ENCODE results near the gene FSTL4.

Gene FSTL4

DNA sequence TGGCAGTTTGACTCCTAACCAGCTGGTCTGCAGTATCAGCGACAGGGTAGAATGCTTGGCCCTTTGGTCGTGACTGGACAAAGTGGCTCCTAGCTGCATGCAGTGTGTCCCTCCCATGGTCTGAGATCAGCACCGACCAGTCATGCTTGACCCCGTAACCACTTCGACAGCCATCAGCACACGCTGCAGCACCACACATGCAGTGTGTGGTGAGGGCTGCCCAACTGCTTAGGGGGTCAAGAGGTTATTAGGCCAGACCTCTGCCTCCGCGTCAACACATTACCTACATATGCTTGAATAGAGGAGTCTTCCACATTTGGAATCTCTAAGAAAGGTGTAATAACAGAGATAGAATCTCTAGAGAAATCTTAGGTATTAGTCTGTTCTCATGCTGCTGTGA is 139.1 kb downstream of the FSTL4 start:
- DNase-seq: no peak

DNA sequence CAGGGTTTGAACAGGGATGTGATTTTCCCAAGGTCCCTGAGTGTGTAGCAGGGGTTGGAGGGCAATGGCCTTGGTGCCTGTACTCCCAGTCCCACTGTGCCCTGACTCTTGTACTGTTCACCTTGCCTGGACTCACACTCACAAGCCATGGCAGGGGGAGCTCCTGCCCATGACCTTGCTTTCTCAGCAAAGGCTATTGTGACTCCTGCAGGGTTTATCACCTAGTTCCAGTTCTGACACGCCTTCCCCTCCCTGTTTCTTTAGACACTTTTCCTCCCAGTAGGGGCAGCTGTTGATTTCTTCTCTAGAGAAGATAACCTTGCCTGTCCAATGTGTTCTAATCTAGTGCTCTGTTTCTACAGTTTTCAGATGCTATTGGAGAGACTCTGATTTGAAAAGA is 139.5 kb downstream of the FSTL4 start:
- no peak for DNase-seq

DNA sequence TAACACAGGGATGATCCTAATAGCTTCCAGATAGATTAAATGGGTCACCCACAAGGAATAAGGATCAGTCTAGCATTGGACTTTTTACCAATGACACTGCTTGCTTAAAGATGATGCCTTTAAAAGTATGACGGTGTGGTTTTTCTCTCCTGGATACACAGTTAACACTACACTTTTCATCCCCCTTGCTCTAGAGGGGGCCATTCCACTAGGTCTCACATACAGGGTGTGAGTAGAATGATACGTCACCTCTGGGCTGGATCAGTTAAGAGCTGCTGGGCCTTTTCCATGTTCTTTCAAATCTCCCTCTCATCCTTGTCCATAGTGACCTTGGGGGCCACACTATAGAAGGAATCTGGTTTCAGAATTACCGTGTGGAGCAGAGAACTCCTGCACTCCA is 140.6 kb downstream of the FSTL4 start:
- DNase-seq: no peak

DNA sequence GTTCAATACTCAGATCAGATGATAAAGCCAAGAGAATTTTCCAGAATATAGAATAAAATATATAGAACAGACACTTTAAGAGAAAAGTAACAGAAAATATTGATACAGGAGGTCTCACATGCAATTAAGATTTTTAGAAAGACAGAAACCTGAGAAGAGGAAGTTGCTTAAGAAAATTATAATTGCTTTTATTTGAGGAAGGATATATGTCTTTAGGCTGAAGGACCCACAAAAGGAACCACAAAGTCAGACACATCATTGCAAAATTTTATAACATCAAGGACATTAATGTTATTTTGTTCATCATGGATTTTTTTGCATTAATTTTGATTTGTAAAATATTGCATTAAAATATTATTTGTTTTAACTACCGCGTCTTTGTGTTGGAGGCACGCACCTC is 141.5 kb downstream of the FSTL4 start:
- no peak for DNase-seq

DNA sequence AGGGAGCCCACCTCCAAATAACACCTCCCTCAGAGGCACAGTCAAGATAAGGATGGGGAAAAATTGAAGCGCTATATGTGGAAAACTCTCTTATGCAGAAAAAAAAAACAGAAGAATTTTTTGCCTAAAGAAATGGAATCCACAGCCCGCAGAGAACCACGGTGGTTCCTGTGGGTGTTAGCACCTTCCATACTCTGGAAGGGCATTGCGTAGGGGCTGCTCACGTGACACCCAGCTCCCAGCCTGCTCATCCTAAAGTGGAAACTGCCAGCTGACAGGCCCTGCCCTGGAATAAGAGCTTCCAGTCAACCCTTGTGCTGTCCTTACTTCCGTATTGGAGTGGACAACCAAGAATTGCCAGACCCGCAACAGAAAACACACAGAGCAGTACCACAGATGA is 142.5 kb downstream of the FSTL4 start:
- no peak for DNase-seq

DNA sequence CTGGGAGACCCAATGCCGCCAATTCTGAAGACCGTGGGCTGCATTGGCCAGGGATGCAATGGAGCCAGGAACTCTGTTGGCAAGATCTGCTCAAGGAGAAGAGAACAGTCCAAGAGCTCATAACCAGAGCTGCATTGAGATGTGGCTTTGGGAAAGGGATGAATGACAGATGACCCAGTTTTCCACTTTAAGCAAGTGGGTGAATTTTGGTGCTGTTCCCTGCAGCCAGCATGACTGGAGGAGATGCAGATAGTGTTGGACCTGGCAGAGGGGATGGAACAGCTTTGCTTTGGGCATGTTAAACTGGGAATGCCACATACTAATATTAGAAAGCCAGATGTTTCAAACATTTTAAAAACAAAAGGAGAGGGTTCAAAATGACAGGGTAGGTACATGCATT is 143.1 kb downstream of the FSTL4 start:
- no peak for DNase-seq

DNA sequence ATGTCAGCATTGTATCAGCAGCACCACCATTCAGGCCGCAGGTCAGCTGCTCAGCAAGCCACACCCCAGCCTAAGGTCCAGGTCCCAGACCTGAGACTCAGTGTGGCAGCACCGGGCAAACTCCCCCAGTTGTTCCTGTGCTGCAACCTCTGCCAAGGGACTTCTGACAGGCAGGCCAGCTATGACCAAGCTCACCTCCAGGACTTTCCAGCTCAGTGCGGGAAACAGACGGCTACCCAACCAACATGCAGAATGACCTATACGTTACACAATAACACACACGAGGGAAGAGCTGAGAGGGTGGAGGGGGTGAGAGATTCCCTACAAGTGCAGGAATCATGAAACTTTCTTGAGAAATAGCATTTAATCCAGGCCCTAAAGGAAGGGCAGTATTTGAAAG is 143.7 kb downstream of the FSTL4 start:
- no peak for DNase-seq

DNA sequence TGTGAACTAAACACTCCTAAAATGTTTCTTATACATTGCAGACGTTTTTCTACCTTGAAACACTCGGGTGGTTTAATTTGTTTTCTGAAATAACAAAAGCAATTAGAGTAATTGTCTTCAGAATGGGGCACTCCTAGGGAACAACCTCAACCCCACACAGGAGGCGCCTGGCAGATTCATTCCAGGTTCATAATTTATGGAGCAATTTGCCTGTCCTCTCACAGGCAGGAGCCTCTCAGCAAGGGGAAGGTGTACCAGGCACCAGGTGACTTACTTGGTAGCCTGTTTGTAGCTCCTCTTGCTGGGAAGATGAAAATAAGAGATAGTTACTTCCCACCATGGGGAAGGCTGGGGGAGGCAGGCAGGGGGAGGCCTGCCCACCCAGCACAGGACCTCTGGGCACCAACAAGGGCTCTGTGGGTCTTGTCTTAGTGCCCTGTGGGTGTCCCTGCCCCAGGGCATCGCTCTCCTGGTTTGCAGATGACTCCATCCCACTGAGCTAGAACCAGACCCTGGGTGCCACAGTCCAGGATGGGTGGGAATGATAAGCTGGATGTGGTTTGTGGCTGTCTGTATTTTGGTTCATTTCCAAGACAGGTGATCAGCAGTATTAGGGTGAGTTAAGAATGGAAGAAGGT is 144.4 kb downstream of the FSTL4 start:
- no peak for DNase-seq

DNA sequence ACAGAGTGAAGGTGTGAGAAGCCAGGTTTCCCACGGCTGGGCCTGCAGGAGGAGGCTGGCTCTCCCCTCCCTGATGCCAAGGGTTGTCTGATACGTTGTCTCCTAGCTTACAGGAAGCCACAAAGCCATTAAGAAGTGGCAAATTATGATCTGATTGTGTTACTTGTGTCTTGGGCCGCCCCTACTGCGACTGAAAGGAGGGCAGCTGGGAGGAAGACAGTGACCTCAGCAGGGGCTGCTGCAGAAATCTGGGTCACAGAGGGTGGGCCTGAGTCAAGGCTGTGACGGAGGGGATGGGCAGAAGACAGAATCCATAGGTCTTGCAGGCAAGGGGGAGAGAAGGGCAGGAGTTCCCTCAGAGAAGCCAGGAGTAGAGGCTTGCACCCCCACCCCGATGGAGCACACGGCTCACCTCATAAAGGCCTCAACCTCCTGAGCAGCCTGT is 145.0 kb downstream of the FSTL4 start:
- peak; percentile 45 for DNase-seq

DNA sequence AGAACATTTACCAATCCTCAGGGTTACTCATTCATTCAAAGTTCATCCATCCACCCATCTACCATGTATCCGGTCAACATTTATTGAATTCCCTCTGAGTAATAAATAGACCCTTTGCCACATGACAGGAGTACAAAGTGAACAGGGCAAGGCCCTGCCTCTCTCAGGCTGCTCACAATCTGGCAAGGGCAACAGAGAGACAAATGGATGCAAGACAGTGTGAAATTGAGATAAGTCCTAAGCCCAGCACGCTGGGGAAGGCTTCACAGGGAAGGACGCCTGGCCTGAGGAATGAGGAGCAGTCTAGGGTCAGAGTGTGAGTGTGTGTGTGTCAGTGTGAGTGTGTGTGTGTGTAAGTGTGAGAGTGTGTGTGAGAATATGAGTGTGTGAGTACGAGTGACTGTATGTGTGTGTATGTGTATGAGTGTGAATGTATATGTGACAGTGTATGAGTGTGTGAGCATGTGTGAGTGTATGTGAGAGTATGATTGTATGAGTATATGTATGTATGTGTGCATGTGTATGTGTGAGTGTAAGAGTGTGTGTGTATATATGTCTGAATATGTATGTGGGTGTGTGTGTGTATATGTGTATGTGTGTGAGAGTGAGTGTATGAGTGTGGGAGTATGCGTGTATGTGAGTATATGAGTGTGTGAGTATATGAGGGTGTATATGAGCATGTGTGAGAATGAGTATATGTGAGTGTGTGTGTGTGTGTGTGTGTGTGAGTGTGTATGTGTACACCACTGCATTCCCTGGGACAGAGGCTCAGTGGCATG is 145.6 kb downstream of the FSTL4 start:
- no peak for DNase-seq

DNA sequence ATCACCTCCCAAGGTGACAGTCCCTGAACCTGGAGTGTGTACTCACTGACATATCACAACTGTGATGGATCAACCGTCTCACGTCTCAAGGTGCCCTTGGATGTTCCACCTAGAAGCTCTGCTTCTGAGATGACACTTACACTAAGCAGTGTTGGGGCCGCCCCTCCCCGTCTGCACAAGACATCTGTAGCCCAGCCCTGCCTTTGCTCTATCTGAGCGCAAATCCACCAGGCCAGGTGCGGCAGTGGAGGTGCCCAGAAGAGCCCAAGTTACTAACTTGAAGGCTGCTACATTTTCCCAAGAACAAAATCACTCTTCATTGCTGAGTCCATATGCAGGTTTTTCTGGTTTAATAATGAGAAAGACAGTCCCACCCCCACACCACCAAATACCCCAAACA is 148.3 kb downstream of the FSTL4 start:
- DNase-seq: no peak

DNA sequence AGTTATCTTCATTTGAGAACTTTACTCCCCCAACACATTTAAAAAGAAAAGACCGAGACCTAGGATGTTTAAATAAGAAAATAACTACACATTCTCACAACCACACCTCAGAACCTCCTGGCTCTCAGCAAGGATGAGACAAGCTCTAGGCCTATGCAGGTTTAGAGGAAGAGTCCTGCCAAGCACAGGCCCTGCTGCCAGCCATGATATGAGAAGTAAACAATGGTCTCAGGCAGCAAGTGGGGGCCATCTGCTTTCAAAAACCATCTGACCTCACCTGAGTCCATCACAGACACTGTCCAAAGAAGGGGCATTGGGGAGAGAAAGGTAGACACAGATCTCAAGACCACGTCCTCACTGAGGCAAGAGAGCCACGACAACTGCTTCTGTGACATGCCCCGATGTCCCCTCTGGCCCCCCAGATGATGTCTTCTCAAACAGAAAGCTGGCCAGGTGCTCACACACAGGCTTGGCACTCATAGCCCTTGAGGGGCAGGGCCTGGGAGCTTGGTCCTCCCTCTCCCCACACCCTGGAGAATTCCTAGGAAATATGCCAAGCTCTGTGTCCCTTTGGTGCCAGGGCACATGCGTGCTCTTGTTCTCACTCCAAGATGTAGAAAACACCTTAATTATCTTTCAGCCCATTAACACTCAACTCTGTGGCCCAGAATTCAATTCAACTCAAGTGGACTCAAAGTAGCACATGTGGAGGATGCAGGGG is 150.4 kb downstream of the FSTL4 start:
- no peak for DNase-seq

DNA sequence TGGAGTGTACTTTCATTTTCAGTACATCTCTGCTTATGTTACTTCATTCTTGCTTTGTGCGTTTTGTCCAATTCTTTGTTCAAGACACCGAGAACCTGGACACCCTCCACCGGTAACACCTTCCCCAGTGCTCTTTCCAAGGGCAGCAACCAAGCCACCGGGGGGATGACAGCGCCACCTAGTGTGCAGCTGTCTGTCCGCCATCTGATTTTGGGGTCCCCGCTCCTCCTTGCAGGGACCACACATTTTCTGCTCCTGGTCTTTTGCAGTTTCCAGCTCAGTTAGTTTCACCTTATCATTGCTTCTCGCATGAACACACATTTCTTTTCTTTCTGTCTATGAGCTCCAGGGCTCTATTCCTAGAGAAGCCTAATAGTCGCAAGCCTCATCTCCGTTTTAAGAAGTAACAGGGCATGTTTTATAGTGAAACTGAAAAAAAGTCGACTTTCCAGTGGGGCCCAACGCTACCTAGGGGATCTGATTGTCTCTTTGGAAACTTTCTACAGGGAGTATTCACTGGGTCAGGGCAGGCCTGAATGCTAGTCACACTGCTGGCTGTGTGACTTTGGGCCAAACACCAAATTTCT is 152.1 kb downstream of the FSTL4 start:
- DNase-seq: no peak

DNA sequence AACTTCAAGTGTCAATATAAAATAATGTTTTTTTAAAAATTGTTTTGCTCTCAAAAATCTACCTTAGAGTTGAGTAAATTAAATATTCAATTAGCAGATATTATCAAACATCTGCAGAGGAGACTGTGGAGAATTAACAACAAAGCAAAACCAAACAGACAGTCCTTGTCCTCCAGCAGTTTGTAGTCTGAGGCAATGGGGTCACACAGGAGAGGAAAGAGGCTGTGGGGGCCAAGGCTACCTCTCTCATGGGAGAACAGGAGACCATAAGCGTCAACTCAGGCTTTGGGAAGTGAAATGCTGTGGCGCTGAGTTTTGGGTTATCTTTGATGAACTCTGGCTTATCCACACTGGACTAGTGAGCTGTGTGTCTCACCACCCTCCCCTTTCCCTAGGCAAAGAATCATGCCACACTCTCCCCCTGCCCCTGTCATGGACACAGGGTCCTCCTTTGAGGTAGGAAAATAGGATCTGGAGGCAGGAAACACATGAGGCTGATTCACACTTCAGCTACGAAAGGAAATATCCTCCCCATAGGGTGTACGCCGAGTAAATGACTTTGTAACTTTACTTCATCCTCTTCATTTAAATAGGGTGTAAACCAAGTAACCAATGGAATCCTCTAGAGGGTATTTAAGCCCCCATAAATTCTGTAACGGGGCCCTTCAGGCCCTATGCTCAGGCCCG is 152.7 kb downstream of the FSTL4 start:
- DNase-seq: no peak

DNA sequence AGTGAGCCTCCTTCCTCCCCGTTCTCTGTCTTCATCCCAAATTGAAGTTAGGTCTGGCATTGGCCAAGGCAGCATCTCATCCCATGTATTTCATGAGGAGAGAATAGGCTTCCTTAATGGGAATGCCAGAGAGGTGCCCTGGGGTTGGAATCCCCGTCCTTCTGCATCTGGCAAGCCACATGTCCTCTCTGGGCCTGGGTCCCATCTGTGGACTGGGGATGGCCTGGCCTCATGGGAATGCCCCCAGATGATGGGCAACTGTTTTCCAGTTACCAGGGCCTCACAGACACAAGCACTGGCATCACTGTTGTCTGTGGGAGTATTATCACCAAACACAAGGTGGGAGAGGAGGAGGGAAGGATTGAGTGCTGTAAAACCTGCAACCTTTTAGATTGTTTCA is 153.9 kb downstream of the FSTL4 start:
- DNase-seq: no peak

DNA sequence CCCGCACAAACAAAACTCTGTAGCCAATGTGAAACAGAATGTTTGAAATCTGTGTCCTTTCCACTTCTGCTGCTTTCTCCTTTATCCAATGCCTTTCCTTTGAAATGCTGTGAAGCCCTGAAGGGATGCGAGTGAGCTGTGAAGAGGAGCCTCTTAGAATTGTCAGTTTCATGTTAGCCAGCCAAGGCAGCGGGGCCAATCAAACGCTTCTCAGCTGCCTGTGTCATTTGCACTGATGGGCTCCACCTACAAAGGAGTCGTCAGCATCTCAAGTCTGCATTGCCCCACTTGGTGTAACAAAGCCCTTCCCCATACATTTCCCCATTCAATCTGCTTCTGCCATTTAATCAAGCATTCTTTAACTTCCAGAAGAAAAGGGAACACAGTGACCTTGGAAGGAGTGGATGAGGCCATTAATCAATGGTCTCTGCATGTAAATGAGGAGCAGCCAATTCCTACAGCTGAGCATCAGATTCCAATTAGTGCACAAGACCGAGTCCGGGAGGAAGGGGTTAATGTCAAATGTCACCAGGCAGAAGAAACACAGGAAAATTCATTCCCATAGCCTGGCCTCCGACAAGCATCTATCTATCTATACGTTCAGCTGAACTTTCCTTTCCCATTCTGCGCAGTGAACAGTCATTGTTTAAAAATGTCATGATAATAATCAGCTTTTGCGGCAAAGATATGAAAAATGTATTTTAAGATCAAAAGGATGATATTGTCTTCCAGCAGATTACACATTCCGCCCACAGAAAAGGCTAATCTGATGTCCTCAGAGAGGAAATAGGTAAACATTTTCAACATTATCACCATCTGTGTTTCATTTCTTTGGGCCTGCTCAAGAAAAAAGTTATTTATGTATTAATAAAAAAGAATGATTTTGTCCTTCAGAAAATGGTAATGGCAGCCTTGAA is 154.6 kb downstream of the FSTL4 start:
- peak; percentile 9 for DNase-seq

DNA sequence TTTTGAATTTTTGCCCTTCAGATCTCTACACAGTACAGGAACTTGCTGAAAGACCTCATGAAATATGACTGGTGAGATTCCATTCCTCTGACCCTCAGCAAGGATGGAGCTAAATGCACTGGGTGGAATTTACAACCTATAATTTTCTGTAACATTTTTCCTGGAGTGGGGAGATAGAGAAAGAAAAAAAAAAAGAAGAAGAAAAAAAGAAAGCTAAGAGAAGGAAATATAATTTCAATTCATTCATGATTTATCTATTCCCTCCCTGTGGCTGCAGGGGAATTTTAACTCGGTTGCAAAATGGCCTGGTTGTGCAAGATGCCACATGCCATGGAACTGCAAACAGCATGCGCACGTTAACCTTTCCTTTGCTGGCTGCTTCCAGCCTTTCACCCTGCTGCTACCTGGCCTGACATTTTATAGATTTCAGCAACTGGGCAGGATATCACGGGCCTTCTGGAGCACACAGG is 155.4 kb downstream of the FSTL4 start:
- DNase-seq: no peak

DNA sequence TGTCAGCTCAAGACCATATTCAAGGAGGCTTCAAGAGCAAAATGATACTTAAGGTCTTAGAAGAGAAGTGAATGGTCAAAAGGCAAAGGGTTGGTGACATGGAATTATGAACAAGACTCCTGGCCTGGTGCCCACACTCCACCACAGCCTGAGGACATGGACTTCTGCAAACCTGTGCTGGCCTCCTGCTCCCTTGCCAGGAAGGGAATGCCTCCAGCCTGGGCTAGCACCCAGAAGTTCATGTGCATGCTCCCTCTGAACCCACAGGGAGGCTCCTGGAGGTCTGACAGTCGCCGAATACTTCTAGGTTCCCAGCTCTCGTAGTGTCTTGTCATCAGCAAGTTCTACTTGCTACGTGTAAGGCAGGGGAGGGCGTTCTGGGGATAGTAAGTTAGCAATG is 156.7 kb downstream of the FSTL4 start:
- no peak for DNase-seq

DNA sequence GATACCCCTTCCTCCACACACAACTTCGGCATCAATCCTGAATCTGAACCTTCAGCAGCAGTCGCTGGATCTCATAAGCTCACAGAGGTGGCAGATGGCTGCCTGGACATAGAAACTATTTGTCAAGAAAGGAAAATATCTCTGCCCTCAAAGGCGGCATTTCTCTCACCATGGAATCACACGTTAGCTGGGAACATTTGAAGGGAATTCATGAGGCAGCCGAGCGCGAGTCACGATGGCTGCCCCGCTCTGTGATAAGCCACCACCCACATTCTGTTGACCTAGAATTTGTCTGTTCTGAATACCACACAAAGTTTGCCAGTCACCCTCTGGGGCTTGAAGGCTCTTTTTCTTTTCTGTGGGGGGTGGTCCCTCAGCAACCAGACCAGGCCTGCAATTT is 157.9 kb downstream of the FSTL4 start:
- no peak for DNase-seq

DNA sequence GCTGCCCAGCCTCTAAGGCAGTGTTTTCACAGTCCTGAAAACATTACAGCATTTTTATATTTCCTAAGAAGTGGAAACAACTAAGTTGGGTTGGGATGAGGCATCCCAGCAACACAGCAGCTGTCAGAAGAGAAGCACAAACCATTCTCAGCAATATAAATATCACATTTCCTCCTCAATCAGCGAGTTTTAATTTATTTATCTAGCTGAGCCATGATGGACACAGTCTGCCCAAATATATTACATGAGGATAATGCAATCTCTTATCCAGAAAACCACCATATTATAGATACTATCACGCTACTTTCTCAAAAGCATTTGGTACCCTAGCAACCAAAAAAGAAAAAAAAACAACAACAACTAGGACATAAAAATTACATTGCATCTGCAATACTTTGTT is 158.5 kb downstream of the FSTL4 start:
- no peak for DNase-seq

DNA sequence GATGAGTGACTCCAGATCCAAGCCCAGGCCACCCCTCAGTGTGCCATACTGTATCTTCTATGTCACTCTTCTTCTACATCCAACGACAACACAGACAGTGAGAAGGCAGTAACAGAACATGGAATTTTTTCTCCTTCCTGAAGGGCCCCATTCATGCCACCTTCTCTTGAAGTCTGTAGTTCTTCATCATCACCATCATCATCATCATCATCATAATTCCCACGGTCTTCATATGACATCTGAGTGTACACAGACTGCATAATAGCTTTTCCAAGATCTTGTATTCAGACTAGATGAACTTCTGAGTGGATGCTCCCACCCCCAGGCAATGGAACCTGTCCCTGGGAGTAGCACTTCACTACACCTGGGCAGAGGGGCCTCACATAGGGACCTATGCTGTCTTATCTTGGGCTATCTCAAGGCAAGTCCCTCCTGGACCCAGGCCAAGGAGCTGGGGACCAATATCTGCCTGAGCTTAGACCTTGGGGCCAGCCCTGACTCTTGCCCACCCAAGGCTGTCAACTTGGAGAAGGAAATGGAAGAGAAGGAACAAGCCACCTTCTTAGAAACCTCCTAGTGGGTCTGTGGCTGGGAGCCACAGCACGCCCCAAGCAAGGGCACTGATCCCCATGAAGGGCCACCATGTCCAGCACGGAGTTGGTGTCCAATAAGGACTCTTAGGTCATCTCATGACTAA is 159.1 kb downstream of the FSTL4 start:
- no peak for DNase-seq
